Coronary artery (tissue), 2 donors: Measurements from ENCODE around the gene CTSG.
"Not testable (repeated sequence)": the region's sequence is repeated elsewhere in the genome, so short reads cannot be mapped to it uniquely, and the experiment has no call there.

ENCODE experiments used
- DNase-seq: peaks from one replicate; pipeline ENCODE4 v3.0.0-alpha.2; 2017; ENCODE audit warnings: low spot score
- H3K27ac ChIP-seq, 2 donors: fragments of 200-600 bp; sonication (generic); one replicate each; pipeline ENCODE4 v1.5.1; 2016 to 2019
- H3K4me3 ChIP-seq: fragments of 200-600 bp; sonication (generic); 2 replicates; pipeline ENCODE4 v1.5.1; 2016; ENCODE audit warnings: mild to moderate bottlenecking, moderate library complexity
- TF ChIP-seq, protein P1 (sequence below): fragments of 200-600 bp; sonication (generic); IDR thresholded peaks from one replicate; pipeline ENCODE4 v1.5.1; 2019; ENCODE audit warnings: antibody characterized with exemption

CTSG gene

DNA sequence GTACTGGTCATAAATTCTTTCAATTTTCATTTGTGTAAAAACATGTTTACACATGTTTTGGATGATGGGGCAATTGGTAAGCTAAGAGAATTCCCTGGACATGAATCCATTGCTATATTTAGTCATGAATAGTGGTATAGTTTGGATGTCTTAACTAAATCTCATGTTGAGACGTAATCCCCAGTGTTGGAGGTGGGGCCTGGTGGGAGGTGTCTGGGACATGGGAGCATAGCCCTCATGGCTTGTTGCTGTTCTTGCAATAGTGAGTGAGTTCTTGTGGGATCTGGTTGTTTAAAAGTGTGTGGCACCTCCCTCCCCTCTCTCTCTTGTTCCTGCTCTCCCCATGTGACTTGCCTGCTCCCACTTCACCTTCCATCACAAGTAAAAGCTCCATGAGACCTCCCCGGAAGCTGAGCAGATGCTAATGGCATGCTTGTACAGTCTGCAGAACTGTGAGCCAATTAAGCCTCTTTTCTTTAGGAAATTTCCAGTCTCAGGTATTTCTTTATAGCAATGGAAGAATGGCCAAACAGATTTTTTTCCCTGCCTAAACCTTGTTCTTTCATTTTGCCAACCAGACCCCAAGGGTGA is 33.6 kb downstream of the CTSG start:
- DNase-seq: no peak
- TF ChIP-seq, protein P1, sequence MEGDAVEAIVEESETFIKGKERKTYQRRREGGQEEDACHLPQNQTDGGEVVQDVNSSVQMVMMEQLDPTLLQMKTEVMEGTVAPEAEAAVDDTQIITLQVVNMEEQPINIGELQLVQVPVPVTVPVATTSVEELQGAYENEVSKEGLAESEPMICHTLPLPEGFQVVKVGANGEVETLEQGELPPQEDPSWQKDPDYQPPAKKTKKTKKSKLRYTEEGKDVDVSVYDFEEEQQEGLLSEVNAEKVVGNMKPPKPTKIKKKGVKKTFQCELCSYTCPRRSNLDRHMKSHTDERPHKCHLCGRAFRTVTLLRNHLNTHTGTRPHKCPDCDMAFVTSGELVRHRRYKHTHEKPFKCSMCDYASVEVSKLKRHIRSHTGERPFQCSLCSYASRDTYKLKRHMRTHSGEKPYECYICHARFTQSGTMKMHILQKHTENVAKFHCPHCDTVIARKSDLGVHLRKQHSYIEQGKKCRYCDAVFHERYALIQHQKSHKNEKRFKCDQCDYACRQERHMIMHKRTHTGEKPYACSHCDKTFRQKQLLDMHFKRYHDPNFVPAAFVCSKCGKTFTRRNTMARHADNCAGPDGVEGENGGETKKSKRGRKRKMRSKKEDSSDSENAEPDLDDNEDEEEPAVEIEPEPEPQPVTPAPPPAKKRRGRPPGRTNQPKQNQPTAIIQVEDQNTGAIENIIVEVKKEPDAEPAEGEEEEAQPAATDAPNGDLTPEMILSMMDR: no peak
- no peak overlapping the region for H3K27ac ChIP-seq
- H3K4me3 ChIP-seq: no peak overlapping the region

DNA sequence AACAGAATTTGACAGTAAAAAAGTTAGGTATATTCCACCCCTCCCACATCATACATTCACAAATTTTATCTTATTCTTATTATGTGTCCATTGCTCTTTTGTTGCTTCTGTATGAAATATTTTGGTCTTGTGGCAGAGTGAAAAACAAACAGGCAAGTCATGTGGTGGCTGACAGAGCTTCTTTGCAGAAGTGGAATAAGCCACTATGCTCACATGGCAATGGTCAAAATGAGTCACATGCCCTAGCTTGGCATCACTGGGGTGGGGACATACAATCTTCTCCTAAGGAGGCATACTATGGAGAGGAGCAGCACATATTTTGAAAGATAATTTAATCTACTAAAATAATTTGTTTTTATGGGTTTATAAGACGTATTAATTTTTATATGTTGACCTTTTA is 40.3 kb downstream of the CTSG start:
- no peak overlapping the region for H3K4me3 ChIP-seq
- TF ChIP-seq, protein P1: no peak
- no peak overlapping the region for H3K27ac ChIP-seq
- DNase-seq: no peak

DNA sequence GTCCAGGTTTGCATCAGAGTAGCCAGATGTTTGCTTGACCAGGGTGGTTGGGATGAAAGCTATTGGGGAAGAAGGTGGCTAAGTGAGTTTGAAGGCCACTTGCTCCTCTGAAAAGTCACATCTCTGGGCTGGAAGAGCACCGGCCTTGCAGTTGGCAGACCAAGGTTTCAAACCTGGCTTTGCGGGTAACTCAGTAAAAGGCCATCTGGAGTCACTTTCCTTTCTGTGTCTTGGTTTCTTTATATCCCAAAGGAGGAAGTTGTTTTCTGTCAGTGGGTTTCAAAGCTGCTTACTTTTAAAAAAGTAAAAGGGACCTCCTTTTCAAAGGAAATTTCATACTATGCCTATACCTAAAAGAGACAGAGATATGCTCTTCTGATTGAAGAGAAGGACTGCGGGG is 41.8 kb downstream of the CTSG start:
- TF ChIP-seq, protein P1: no peak
- Histone ChIP-seq H3K27ac (no peak overlapping the region), H3K4me3 (no peak overlapping the region)
- DNase-seq: no peak

DNA sequence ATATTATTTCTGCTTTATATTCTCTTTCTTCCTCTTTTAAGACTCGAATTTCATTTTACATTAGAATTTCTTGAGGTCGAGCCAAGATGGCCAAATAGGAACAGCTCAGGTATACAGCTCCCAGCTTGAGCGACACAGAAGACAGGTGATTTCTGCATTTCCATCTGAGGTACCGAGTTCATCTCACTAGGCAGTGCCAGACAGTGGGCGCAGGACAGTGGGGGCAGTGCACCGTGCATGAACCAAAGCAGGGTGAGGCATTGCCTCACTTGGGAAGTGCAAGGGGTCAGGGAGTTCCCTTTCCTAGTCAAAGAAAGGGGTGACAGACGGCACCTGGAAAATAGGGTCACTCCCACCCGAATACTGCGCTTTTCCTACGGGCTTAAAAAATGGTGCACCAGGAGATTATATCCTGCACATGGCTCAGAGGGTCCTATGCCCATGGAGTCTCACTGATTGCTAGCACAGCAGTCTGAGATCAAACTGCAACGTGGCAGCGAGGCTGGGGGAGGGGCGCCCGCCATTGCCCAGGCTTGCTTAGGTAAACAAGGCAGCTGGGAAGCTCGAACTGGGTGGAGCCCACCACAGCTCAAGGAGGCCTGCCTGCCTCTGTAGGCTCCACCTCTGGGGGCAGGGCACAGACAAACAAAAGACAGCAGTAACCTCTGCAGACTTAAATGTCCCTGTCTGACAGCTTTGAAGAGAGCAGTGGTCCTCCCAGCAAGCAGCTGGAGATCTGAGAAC is 50.0 kb downstream of the CTSG start:
- not testable (repeated sequence) for H3K4me3 ChIP-seq, DNase-seq, H3K27ac ChIP-seq
